Progenitor cell of endocrine pancreas (in vitro differentiated cells): ENCODE results near the gene LYPD6B. TPM values are rescaled to one million over a fixed set of nuclear protein-coding genes. Genes with fewer than 3 reads are reported as not detected.

ENCODE experiments used
- DNase-seq: peaks from one replicate; pipeline ENCODE4 v3.0.0; 2021; ENCODE audit warnings: low spot score; ENCODE audit not compliant: unreplicated experiment
- H3K27ac Mint-ChIP-seq: 2 replicates; pipeline ENCODE4 v1.8.0; 2021; ENCODE audit warnings: mild to moderate bottlenecking, moderate library complexity, mixed read lengths
- H3K27me3 Mint-ChIP-seq: 2 replicates; pipeline ENCODE4 v1.8.0; 2021; ENCODE audit warnings: mixed read lengths
- H3K36me3 Mint-ChIP-seq: 2 replicates; pipeline ENCODE4 v1.8.0; 2022; ENCODE audit warnings: mixed read lengths; ENCODE audit not compliant: insufficient read depth
- H3K4me1 Mint-ChIP-seq: 2 replicates; pipeline ENCODE4 v1.8.0; 2021; ENCODE audit warnings: low read depth, mixed read lengths
- H3K4me3 Mint-ChIP-seq: 2 replicates; pipeline ENCODE4 v1.8.0; 2021; ENCODE audit warnings: low read depth, mild to moderate bottlenecking, moderate library complexity, mixed read lengths
- H3K9me3 Mint-ChIP-seq: 2 replicates; pipeline ENCODE4 v1.8.0; 2021; ENCODE audit warnings: low read depth, mixed read lengths
- total RNA-seq: library from RNA; stranded (reverse); gene quantifications from 2 replicates; pipeline ENCODE4 v1.2.1, GENCODE V29; 2021
- TF ChIP-seq, protein P1 (sequence below): fragments of 200-600 bp; sonication (generic); IDR thresholded peaks from one replicate; pipeline ENCODE4 v1.5.0; 2021; ENCODE audit warnings: antibody characterized with exemption, mild to moderate bottlenecking; ENCODE audit not compliant: unreplicated experiment

The LYPD6B gene
- total RNA-seq, 1 donor from 2014 or later = 140 TPM

DNA sequence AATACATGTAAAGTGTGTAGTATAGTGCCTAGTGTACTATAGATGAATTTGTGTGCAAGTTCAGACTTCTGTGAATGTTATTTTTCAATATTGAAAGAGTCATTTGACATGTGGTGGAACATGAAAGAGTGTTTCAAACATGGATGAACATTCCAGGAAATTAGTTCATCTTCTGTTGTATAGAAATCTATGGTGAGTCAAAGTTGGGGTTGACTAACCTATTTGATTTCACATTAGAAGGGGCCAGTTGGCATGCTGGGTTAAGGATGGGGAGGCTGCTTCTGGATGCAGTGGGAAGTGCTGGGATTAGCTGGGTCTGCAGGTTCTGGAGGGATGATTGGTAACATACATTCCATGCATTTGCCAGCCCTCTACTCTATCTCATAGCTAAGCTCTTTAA lies 50.6 kb downstream of the LYPD6B start:
- H3K9me3 Mint-ChIP-seq = peaks cover 3% of the 10 kb centered on the region
- no peaks in the 10 kb centered on the region for H3K27me3 Mint-ChIP-seq
- TF ChIP-seq, protein P1, sequence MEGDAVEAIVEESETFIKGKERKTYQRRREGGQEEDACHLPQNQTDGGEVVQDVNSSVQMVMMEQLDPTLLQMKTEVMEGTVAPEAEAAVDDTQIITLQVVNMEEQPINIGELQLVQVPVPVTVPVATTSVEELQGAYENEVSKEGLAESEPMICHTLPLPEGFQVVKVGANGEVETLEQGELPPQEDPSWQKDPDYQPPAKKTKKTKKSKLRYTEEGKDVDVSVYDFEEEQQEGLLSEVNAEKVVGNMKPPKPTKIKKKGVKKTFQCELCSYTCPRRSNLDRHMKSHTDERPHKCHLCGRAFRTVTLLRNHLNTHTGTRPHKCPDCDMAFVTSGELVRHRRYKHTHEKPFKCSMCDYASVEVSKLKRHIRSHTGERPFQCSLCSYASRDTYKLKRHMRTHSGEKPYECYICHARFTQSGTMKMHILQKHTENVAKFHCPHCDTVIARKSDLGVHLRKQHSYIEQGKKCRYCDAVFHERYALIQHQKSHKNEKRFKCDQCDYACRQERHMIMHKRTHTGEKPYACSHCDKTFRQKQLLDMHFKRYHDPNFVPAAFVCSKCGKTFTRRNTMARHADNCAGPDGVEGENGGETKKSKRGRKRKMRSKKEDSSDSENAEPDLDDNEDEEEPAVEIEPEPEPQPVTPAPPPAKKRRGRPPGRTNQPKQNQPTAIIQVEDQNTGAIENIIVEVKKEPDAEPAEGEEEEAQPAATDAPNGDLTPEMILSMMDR = no peak
- H3K27ac Mint-ChIP-seq = no peak overlapping the region
- H3K36me3 Mint-ChIP-seq = peaks cover 22% of the 10 kb centered on the region
- H3K4me3 Mint-ChIP-seq = no peak overlapping the region
- peaks cover 17% of the 10 kb centered on the region for H3K4me1 Mint-ChIP-seq
- DNase-seq = no peak

DNA sequence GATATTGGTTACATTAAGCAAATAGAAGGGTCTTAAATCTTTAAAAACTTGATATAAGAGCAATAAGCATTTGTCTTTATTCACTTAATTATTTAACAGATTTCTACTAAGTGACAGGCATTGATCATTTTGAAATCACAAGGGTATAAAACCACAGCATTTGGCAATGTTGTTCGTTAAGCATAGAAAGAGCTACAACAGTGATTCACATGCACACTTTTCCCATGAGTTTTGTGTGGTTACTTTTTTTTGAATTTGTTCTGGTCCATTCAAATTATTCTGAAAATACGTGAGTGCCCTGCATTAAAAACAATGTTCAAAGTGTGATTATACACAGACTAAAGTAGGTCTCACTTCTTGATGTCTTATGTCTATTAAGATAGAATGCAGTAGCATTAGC lies 52.2 kb downstream of the LYPD6B start:
- no peaks in the 10 kb centered on the region for H3K27me3 Mint-ChIP-seq
- peaks cover 17% of the 10 kb centered on the region for H3K36me3 Mint-ChIP-seq
- DNase-seq = no peak
- no peak overlapping the region for H3K4me3 Mint-ChIP-seq
- TF ChIP-seq, protein P1 = no peak
- H3K27ac Mint-ChIP-seq = no peak overlapping the region
- peaks cover 20% of the 10 kb centered on the region for H3K4me1 Mint-ChIP-seq
- peaks cover 1% of the 10 kb centered on the region for H3K9me3 Mint-ChIP-seq

DNA sequence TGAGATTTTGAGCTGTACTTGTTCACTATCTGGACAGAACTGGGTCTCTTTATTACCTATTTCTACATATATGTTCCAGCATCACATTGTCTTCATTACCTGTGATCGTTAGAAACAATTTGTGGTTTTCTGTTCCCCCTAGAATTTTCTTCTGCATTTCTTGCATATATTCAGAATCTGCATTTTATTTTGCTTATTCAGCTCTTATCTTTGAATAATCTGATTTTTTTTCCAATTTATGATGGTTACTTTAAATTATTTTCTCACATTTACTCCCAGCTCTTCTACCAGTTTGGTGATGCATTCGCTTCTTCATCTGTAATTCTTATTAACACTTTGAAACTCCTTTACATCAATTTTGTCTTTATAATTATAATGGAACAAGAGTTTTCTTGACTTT lies 55.1 kb downstream of the LYPD6B start:
- TF ChIP-seq, protein P1 = no peak
- H3K9me3 Mint-ChIP-seq = no peaks in the 10 kb centered on the region
- no peak for DNase-seq
- peaks cover 4% of the 10 kb centered on the region for H3K36me3 Mint-ChIP-seq
- no peaks in the 10 kb centered on the region for H3K27me3 Mint-ChIP-seq
- no peak overlapping the region for H3K4me3 Mint-ChIP-seq
- H3K4me1 Mint-ChIP-seq = peaks cover 36% of the 10 kb centered on the region
- no peak overlapping the region for H3K27ac Mint-ChIP-seq

DNA sequence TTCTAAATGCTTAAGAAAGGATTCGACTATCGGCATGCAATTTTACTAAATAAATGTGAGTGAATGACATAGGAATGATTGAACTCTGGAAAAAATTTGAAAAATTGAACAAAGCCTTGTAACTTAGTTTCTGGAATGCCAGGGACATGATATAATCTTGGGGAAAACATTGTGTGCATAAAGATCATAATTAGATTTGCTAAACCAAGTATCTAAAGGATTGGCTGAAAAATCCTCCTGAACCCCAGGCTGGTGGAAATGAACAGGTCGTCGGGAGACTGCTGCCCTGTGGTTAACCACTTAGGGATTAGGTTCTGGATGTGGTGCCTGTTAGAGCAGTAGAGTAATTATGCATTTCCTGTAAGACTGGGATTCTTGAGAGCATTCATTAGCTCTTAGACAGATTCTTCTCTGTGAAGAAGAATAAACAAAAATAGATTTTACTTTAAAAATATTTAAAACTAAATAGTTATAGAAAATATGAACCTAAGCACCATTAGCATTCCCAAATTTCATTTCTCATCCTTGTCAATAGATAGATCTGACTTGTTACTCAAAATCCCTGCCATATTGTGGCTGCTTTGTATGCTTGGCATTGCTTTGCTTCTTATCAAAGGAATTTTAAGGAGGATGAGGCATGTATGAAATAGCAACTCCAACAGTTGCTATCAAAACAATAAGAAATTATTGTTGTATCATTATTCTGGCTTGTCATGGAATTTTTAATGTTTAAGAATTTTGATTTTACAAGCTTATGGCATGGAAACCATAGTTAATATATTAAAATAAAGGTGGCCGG lies 55.9 kb downstream of the LYPD6B start:
- DNase-seq = no peak
- H3K9me3 Mint-ChIP-seq = no peaks in the 10 kb centered on the region

DNA sequence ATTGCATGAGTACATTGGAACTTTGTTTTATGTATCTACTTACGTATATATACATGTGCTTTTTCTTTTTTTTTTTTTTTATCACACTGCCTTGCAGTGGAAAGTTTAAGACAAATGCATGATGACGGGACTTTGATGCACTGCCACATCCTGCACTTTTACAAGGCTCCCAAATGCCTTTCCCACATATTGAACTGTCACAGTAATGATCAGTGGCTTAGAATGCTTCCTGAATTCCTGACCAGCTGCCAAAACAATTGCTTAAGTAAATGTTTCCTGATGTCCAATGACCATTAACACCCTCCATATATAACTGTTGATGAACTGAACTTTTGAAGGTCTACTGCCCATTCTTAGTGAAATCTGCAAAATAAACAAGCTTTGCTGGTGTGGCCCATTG lies 60.2 kb downstream of the LYPD6B start:
- Mint-ChIP-seq H3K36me3 (peaks cover 9% of the 10 kb centered on the region), H3K27ac (peak overlapping the region; percentile 11), H3K4me3 (no peak overlapping the region), H3K4me1 (peaks cover 54% of the 10 kb centered on the region), H3K9me3 (no peaks in the 10 kb centered on the region), H3K27me3 (no peaks in the 10 kb centered on the region)
- TF ChIP-seq, protein P1 = no peak
- DNase-seq = no peak

More for the DNA sequence above, 55.9 kb downstream of the LYPD6B start:
- TF ChIP-seq, protein P1 = no peak
- H3K27ac Mint-ChIP-seq = peak overlapping the region; percentile 81
- peaks cover 4% of the 10 kb centered on the region for H3K36me3 Mint-ChIP-seq
- peaks cover 38% of the 10 kb centered on the region for H3K4me1 Mint-ChIP-seq
- H3K4me3 Mint-ChIP-seq = no peak overlapping the region
- no peaks in the 10 kb centered on the region for H3K27me3 Mint-ChIP-seq
